IPS-NIHi7 (cell line): ENCODE results near the gene THBD.
A peak's percentile ranks its signal among the peaks of the same experiment; 100 is the strongest.

Experiments used
- DNase-seq: peaks from one replicate; pipeline ENCODE4 v3.0.0; 2012; ENCODE audit warnings: mixed read lengths; ENCODE audit errors: extremely low spot score

The THBD gene

DNA sequence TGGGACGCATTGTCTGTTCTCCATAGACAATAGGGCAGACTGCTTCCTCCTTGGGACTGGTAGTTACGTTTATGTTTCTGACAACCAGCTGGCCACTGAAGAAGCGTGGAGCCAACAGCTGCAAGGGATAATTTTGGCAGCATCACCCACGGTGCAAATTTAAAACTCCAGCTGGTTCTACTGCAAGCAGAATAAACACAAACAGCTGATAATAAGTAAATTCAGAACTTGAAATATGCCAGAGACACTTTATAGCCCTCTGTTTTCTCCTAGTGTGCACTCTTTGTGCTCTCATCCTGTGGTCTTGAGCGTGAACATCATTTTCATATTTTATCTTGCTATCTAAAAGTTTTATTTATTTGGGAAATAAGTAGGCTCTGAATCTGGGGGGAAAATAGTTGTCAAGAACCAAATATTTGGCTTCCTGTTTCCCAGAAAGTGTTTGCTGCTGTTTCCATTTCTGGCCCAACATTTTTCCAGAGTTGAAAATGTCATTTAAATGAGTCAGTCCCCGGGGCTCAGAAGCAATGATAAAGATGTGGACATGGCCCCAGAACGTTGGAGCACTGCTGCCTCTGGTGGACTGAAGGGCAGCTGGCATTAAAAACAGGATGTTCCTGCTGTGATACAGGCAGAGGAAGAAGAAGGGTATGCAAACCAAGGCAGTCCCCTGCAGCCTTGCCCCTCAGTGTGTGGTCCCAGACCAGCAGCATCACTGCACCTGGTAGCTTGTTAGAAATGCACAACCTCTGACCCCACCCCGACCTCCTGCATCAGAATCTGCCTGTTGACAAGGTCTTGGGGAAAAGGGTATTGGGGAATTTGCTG, 12.5 kb upstream of the THBD start:
- peak; percentile 69 for DNase-seq

DNA sequence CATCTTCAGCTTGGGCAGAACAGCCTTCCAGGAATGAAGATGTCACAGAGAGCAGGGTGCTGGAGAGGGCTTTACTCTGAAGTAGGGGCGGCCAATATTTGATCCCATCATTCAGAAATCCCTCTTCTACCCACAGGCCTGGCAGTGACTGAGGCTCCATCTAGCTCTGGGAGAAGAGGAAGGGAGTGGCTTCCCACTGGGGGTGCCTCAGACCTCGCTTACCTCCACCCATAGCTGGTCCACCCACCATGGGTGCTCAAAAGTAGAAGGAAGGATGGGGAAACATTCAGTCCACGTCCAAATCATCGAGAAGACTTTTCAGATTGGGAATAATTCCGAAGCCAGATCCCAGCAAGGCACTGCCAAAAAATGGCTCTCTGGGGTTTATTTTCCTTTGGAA, 11.8 kb upstream of the THBD start:
- no peak for DNase-seq

DNA sequence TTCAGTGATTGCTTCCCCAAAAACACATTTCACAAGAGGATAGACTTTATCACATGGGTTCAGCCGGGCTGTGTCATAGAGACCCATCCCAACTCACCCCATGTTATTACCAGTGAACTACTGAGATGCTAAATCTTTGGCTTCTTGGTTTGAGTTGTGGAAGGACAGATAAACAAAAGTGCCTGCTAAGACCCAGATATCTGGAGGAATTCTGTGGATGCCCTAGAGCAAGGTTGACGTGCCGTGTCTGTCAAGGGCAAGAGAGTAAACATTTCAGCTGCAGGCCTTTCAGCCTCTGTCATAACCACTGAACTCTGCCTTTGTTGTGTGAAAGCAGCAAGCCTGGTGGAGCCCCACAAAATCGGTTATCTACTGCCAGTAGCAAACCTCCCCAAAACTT, 11.2 kb upstream of the THBD start:
- DNase-seq: no peak

- DNase-seq: no peak
Observed at GRCh38 chr20:23059846-23060245, 10.4 kb upstream of the THBD start.

DNA sequence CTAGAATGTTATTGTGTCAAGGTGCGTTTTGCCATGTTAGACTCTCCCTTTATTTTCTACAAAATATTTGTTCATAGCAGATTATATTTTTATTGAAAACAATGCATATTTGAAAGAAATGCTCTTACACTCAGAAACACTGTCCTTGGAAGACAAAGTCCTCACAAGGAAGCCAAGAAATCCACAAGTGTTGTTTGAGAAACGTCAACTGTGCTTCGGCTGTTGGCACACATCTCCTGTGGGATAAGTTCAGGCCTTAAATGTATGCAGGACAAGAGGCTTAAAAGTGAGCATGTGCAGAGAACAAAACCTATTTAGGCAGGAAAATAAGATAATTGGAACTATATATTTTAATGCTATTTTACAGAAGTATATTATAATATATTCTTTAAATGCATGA, 9.5 kb upstream of the THBD start:
- no peak for DNase-seq

- no peak for DNase-seq
Observed at GRCh38 chr20:23058240-23058639, 8.8 kb upstream of the THBD start.

GRCh38 chr20:23052904-23053303, 3.4 kb upstream of the THBD start:
- DNase-seq: no peak

DNA sequence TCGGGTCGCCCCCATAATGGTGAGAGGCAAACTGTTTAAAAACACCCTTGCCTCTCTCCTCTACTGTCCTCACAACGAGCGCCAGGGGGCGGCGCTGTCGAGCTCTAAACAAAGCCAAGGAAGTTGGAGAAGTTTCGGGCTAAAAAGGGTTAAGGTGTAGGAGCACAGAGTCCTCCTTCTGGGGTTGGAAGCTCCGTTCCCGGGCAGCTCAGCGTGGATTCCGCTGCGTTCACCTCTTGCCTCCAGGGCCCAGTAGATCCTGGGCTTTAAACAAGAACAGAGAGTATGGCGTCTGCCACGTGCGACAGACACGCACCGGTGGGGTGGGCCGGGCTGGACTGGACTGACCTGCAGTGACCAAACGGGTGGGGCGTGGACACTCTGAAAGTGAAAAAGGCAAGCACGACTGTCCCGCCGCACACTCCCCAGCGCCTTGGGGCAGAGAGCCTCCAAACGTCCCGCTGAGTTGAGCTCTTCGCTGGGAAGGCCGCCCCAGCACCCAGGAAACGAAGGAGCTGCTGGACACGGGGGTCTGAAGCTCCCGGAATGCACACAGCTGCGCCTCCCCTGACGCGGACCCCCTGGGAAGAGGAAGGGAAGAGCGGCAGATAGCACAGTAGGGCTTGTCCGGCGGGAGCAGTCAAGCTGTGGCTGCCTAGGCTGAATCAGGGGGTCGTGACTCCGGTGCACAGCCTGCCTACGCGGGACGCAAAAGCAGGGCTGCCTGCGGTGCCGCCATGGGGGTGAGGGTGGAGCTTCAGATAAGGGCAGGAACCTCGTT, 1.6 kb upstream of the THBD start:
- DNase-seq: peak; percentile 74

GRCh38 chr20:23050076-23050838, 785 bp upstream of the THBD start:
- DNase-seq: no peak

GRCh38 chr20:23048283-23049200, 930 bp downstream of the THBD start:
- peak; percentile 67 for DNase-seq

GRCh38 chr20:23047738-23048214, 1.7 kb downstream of the THBD start:
- no peak for DNase-seq

GRCh38 chr20:23047001-23047737, 2.3 kb downstream of the THBD start:
- no peak for DNase-seq

DNA sequence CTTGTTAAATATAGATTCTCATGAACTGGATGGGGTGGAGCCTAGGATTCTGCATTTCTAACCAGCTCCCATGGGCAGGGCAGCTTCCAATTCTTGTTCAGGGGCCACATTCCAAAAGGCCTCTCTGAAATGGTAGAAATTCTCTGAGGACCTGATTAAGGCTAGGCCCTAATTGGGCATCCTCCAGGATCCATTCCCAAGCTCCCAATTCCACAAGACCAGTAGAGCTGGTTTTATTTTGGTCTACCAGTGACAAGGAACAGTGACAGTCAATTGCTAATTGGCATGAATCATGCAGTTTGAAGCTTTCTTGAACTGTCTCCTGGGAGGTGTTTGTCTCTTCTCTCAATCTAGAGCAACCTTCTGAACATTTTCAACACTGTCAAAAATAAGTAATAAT, 3.0 kb downstream of the THBD start:
- DNase-seq: no peak

DNA sequence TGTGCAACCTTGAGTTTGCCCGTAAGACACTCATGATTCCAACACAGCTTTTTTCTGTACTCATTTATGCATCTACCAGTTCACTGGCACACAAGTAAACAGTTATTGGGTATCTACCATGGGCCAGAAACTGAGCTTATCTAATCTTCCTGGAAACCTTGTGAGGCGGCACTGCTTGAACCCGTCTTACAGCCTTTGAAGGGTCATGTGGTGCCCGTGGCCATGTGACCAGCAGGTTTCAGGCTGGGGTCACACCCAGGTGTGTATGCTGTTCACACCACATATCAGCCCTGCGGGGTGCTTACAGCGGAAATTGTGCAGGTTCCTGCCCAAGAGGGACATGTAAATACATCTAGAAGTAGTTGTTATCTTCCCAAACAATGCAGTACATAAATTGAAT, 6.1 kb downstream of the THBD start:
- no peak for DNase-seq

DNA sequence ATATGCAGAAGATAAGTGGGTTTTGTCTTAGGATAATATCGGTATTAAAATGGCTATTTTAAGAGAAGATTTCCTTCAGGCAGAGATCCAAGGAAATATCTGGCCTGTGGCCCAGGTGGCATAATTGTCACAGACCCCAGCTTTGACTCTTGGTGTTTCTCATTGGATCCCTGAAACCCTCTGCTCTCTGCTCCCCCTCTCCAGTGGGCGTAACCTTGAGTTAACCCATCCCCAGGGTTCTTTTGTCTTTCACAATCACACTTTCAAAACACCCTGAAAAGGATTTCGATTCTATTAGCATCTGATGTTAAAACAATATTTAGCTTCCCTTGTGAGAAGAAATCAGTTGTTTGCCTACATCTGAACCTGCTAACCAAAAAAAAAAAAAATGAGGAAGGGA, 7.2 kb downstream of the THBD start:
- no peak for DNase-seq

- no peak for DNase-seq
Observed at GRCh38 chr20:23039885-23040508, 9.5 kb downstream of the THBD start.

GRCh38 chr20:23039136-23039875, 10.2 kb downstream of the THBD start:
- DNase-seq: no peak

DNA sequence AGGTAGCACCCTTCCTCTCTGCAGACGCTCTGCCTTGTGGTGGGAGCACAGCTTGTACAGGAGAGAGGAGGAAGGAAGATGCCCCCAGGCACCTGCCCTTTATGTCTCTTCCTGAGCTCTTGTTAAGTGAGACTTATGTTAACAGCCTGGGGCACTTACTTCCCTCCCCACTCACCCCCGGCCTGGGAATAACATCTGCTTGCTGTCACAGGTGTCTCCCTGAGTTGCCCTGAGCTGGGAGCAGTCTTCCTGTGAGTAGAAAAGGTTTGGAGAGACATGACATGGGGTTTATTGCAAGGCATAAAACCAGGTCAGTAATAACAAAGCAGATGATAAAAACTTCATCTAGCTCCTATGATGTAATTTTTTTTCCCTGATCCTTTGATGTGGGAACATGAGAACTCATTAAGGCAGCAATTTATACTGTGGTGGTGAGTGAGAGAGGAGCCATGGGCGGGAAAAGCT, 12.4 kb downstream of the THBD start:
- no peak for DNase-seq

- no peak for DNase-seq
Observed at GRCh38 chr20:23036371-23036770, 13.1 kb downstream of the THBD start.
